HG03520 (cell line): ENCODE data around the gene MYOD1.

ENCODE experiments used
- ATAC-seq: cut with Tn5 transposase; IDR thresholded peaks from one replicate; pipeline ENCODE4 v1.9.1; 2021; ENCODE audit warnings: mild to moderate bottlenecking, moderate library complexity; ENCODE audit not compliant: unreplicated experiment

Gene MYOD1

GRCh38 chr11:17700991-17701390 lies 18.4 kb upstream of the MYOD1 start:
- ATAC-seq: no peak

GRCh38 chr11:17702876-17703275 lies 16.5 kb upstream of the MYOD1 start:
- ATAC-seq: no peak

- peak; percentile 48 for ATAC-seq
Observed at GRCh38 chr11:17703951-17704350, 15.4 kb upstream of the MYOD1 start.

- ATAC-seq: no peak
Observed at GRCh38 chr11:17707830-17708229, 11.5 kb upstream of the MYOD1 start.

- no peak for ATAC-seq
Observed at GRCh38 chr11:17711836-17712235, 7.5 kb upstream of the MYOD1 start.

GRCh38 chr11:17713851-17714250 lies 5.5 kb upstream of the MYOD1 start:
- ATAC-seq: no peak

- no peak for ATAC-seq
Observed at GRCh38 chr11:17714356-17714854, 5.0 kb upstream of the MYOD1 start.

- no peak for ATAC-seq
Observed at GRCh38 chr11:17714870-17715269, 4.5 kb upstream of the MYOD1 start.

- ATAC-seq: no peak
Observed at GRCh38 chr11:17716807-17717206, 2.6 kb upstream of the MYOD1 start.

- ATAC-seq: no peak
Observed at GRCh38 chr11:17718015-17718414, 1.4 kb upstream of the MYOD1 start.

GRCh38 chr11:17718510-17718962 lies 835 bp upstream of the MYOD1 start:
- ATAC-seq: no peak

GRCh38 chr11:17719938-17720795 lies 796 bp downstream of the MYOD1 start:
- no peak for ATAC-seq

- ATAC-seq: no peak
Observed at GRCh38 chr11:17720796-17721171, 1.4 kb downstream of the MYOD1 start.

GRCh38 chr11:17721242-17721999 lies 2.0 kb downstream of the MYOD1 start:
- no peak for ATAC-seq

- no peak for ATAC-seq
Observed at GRCh38 chr11:17722000-17722643, 2.8 kb downstream of the MYOD1 start.

- ATAC-seq: no peak
Observed at GRCh38 chr11:17724020-17724908, 4.9 kb downstream of the MYOD1 start.

- no peak for ATAC-seq
Observed at GRCh38 chr11:17725174-17725573, 5.8 kb downstream of the MYOD1 start.

- ATAC-seq: no peak
Observed at GRCh38 chr11:17730137-17730536, 10.8 kb downstream of the MYOD1 start.

- peak; percentile 64 for ATAC-seq
Observed at GRCh38 chr11:17730608-17731462, 11.5 kb downstream of the MYOD1 start.
